ENCODE data around the gene TRAF3IP1. TPM values are rescaled to one million over a fixed set of nuclear protein-coding genes. Genes with fewer than 3 reads are reported as not detected.
"Not testable (repeated sequence)": the region's sequence is repeated elsewhere in the genome, so short reads cannot be mapped to it uniquely, and the experiment has no call there.

The TRAF3IP1 gene
- polyA plus RNA-seq, 1 donor, result 24.1 TPM

DNA sequence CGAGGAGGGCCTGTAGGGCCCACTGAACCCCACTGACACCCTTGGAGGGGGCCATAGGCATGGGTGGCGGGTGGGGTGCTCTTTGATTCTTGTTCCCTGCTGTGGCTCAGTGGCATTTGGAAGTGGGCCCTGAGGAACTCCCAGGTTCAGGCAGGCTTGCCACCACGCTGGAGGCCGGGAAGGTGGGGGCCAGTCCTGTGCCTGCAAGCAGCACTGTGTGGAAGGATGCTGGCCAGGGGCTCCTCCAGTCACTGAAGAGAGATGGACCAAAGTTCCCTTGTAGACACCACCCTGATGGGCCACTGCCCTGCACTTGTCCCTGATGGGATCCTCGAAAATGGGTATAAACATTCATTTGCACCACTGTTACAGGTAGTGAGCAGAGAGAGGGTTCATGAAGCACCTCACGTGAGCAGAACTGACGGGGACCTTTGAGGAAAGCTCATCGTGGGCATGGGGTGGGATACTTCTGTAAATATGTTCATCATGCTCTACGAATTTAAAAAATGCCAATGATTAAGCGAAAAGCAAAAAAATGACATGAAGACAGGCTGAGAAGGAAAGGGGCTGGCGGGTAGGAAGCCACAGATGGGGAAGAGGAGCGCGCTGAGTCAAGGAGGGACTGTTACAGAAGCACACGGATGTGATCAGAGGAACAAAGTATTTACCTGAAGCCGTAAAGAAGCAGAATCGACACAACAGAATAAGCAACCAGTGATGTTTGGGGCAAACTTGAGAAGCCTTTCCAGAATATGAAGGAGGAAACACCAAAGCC lies 61.2 kb downstream of the TRAF3IP1 start:
- no peak for DNase-seq

DNA sequence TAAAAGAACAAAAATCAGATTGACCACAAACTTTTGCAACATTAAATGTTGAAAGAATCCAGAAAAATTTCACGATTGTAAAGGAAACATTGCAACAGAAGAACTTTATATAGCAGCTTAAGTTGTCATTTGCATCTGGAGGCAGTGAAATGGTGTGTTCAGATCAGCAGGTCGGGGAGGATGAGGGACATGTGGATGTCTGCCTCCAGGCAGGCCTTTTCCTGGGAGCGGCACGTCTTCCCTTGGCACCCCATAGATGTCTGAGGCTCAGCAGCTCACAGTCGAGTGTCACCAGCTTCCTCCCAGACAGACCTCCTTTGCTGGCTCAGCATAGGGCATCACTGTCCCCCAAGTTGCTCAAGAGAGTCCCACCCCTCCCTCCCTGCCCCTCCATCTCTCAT lies 62.1 kb downstream of the TRAF3IP1 start:
- no peak for DNase-seq

DNA sequence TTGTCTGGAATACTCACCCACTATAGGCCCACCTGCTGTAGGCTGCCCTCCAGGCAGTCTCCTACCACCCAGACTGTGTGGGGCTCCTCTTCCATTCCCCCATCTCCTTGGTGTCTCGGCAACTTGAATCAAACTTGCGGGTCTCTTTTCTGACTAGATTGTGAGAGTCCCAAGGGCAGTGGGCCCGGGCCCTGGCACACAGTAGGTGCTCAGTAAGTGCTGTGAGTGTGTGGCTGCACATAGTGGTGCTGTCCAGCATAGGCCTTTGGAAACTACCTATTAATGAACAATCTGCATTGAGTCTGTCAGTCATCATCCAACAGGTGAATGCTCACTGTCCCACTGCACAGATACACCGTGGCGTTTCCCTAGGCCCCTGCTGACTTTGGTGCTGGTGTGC lies 62.8 kb downstream of the TRAF3IP1 start:
- no peak for DNase-seq

DNA sequence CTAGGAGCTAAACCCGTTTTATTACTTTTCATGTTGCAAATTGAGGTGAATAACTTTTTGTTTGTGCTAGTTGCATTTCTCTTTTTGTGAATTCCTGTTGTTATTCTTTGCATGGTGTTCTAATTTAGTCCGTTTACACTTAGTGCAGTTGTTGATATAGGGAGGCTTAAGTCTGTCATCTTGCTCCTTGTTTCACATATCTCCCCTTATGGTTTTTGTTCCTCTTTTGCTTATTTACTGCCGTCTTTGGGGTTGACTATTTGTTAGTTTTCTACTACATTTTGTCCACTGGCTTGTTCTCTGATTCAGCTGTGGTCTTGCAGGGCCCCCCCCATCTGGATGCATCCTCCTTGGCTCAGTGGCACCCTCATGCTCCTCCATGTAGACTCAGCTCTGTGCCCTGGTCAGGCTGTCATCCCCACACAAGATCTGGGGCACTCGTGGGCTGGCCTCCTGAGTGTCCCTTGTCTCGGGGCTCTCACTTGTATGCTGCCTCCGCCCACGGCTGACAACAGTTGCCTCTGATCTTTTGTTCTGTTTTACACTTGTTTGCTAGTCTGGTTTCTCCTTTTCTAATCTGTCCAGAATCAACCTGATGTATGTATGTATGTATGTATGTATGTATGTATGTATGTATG lies 63.5 kb downstream of the TRAF3IP1 start:
- no peak for DNase-seq

DNA sequence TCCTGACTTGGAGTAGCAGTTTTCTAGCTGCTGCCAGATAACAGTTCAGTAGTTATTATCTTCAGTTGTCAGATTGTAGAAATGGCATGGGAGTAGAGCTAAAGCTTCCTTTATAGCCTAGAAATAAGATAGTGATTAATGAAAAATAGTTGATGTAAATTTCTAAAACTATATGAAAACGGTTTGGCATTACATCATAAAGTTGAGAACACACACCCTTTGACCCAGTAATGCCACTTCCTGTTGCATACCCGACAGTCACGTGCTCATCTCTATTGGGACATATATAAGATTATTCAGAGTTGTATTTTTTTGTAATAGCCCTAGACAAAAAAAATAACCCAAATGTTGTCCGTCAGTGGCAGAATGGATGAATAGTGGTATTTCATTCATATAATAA lies 67.0 kb downstream of the TRAF3IP1 start:
- no peak for DNase-seq

DNA sequence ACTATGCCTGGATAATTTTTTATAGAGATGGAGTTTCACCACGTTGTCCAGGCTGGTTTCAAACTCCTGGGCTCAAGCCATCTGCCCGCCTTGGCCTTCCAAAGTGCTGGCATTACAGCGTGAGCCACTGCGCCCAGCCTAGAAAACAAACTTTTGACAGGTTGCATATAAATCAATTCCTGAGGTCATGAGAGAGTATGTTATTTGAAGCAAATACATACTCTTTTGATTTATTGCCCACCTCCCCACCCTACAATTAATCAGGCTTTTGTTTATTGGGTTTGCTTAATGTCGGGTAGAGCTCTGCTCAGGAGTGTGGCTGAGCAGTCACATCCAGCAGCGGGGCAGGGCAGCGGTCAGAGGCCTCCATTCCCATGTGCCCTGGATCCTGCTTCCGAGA lies 68.5 kb downstream of the TRAF3IP1 start:
- no peak for DNase-seq

DNA sequence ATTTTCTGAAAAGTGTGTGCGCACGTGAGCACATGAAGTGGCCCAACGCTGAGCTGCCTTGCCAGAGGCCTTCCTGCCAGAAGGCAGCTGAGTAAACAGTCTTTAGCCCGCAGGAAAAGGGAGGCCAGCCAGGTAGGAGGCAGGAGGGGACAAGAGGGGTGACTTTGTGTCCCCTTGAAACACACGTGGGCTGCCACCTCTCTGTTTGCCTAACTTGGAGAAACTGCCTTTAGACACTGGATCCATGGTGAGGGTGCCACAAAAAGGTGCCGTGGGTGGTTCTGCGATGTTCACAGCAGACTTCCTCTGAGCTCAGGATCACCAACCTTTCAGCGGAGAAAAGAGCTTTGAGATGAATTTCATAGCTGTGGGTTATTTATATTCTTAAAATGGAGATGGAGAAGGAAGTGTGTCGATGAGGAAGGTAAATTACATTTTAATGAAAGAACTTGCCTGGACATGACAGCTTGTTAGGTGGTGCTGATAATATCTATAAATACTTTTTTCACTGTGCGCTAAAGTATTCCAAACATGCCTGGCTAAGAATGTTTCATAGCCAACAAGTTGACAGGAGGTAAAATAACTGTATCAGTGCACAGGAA lies 69.8 kb downstream of the TRAF3IP1 start:
- no peak for DNase-seq

DNA sequence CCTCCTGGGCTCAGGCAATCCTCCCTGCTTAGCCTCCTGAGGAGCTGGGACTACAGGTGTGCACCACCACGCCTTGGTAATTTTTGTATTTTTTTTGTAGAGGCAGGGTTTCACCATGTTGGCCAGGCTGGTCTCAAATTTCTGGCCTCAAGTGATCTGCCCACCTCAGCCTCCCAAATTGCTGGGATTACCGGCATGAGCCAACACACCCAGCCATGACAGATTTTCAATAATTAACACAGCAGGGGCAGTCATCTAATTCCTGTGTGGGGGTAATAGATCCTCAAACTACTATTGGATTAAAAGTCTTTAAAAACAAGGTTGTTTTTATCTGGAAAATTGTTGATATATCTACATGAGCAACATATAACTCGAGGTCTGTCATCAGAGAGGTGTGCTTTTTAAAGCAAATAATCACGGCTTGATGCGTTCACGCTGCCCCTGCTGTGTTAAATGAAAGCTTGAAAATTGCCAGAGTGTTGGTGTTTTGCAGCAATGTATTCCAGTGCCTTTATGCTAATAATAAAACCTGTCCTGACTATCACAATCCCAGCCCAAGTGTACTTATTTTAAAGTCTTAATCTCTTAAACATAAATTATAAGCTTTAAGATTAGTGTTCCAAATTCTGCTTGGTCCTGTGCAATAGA lies 70.8 kb downstream of the TRAF3IP1 start:
- no peak for DNase-seq

DNA sequence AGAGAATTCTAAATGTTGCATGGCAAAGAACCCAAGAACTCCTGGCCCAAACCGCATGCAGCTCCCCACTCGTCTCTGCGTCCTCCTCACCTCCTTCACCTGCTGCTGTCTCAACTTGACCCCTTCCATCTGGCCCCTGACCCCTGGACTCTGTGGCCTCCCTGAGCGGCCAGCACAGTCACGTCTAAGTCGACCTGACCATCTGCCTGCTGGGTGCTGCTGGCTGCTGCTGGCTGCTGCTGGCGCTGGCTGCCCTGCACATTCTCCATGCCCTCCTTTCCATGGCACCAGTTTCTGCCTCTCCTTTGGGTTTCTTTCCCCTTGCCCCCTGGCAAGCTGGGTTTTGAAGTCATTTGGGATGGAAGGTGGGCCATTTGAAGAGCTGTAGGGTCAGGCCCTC lies 76.3 kb downstream of the TRAF3IP1 start:
- DNase-seq, result no peak

DNA sequence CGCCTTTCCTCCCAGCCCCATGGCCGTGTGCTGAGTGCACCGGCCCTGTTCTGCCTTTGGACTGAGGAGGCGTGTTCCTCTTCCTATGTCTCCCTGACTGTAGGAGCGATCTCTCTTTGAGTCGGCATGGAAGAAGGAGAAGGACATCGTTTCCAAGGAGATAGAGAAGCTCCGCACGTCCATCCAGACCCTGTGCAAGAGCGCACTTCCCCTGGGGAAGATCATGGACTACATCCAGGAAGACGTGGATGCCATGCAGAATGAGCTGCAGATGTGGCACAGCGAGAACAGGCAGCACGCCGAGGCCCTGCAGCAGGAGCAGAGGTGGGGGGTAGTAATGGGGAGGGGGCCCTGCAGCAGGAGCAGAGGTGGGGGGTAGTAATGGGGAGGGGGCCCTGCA lies 77.0 kb downstream of the TRAF3IP1 start:
- no peak for DNase-seq

DNA sequence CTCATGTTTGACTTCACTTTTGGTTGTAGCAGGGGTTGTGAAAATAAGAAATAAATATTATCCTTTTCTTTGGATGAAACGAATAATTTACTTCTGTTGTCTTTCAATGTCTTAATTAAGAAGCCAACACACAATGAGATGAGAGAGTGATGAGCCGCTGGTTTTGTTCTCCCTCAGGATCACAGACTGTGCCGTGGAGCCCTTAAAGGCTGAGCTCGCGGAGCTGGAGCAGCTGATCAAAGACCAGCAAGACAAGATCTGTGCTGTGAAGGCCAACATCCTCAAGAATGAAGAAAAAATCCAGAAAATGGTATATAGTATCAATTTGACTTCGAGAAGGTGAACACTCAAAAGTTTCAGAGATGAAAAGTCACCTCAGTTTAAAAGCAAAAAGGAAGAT lies 78.3 kb downstream of the TRAF3IP1 start:
- no peak for DNase-seq

DNA sequence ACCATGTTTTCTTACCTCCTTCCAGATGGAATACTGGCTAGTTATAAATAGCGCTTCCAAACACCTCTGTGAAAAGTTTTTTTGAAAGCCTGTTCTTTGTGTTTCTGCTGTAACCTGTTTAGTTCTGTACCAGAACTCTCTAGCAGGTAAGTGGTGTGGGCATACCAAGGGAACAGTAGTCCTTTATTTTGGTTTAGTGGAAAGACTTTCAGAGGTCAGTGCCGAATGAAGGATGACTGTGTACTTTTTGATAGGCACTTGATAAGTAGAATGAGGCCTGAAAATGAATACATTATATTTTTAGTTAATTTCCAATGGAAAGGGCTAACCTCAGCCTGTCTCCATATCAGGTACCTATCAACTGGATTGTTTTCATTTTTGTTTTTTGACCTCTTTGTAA lies 78.8 kb downstream of the TRAF3IP1 start:
- no peak for DNase-seq

DNA sequence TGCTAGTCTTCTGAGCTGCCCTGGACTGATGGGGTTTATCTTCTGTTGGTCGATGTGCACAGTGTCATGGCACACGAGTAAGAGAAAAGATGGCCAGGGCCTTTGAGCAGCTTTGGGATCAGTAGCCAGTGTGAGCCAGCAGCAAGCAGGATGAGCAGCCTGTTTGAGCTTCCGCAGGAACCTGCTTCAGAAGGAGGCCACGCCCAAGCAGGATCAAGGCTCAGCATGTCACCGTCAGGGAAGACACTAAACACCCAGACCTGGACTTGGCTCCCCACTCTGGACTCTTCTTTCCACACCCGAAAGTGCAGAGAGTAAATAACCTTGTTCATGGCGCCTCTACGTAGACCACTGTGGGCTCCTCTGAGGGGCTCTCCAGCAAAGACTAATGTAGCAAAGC lies 81.2 kb downstream of the TRAF3IP1 start:
- no peak for DNase-seq

DNA sequence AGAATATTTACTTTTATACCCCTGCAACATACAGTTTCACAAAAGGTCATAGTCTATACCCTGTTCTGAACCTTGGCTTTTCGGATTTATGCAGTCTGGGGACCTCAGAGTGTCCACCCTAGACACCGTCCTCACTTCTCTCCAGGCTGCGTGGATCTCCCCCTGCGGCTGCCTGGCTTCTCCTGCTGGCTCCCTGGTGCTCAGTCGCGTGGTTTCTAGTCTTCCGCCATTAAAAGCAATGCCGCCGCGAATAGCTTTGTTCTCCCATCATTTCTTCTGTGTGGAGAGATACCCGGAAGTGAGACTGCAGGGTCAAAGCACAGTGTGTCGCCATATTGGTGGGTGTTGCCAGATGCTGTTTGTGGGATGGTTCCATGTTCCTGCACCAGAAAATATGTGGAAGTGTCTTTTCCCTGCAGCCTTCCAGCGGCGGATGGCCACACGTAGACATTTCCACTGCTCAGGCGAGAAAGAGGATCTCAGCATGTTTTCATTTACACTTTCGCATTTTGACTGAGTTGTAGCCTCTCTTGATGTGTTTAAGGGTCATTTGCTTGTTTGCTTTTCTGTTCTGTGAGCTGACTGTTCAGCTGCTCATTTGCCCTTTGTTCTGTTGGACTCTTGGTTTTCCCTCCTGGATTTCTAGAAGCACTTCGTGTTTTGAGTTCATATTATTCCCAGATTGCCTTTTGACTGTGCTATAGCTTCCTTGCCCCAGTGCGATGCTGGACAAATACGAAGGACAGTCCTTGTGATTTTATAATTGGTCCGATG lies 83.5 kb downstream of the TRAF3IP1 start:
- no peak for DNase-seq

DNA sequence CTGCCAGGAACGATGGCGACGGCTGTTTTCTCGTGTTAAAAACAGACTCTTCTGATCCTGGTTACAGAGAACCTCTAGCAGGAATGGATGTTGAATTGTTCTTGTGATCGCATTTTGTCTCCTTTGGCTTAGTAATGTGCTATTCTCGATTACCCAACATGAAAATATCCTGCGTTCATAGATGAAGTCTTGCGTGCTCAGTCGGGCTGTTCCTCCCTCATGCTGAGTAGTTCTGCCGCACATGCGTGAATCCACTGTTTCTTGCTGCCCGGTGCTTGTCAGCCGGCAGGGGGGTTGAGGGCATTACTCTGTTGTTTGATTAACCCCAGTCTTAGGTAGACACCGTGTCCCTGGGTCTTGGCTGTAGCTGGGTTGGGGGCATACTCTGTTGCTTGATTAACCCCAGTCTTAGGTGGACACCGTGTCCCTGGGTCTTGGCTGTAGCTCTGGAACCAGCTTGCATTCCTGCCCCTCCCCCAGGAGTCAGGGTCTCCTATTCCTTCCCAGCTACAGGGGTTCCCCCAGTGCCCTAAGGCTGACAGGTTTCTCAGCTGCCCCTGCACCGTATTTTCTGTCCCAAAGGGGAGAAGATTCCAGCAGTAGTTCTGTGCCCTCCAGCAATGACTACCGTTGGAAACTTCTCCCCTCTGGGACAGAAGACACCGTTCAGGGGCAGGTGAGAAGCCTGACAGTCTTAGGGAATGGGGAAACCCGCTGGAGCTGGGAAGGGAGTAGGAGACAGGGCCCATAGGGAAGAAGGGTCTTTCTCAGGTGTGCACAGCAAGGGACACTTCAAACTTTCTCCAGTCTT lies 84.3 kb downstream of the TRAF3IP1 start:
- DNase-seq, result no peak

DNA sequence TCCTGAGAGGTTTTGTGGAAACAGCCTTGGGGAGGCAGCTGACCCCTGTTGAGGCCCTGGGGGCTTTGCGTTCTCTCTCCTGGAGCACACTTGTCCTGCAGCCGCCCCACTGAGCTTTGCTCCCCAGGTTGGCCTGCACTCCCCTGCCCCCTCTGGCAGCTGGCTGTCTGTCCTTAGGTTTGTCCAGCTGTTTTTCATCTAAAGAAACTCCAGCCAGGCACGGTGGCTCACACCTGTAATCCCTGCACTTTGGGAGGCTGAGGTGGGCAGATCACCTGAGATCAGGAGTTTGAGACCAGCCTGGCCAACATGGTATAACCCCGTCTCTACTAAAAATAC lies 84.9 kb downstream of the TRAF3IP1 start:
- DNase-seq, result not testable (repeated sequence)

DNA sequence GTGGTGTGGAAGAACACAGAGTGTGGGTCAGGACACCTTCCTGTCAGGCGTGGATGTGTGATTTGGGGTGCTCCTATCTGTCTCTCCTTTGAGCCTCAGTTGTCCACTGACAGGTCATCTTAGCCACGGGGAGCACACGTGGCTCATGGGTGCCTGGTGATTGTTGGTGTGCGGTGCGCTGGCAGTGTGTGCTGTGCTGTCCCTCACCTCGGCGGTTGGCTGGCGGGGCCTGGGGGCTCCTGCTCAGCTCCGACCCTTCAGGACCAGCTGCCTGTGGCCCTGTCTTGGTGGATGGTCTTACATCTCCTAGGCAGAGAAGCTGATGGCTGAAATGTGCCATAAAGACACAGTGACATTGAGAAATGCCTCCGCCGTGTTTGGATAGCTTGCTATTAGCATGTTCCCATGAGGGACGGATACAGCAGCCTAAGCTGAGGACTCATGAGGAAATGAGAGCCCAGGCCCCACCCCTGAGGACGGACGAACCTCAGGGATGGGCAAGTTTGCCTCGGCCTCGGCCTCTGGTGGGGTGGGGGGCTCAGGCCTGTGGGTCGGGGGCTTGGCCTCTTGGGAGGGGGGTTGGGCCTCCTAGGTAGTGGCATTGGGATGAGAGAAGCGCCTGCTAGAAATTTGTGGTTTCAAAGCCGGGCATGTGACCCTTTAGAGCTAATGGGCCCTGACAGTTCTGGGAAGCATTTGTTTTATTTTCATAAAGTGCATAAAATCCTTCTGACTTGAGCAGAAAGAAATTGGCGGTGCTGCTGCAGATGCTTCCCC lies 86.1 kb downstream of the TRAF3IP1 start:
- DNase-seq, result no peak

DNA sequence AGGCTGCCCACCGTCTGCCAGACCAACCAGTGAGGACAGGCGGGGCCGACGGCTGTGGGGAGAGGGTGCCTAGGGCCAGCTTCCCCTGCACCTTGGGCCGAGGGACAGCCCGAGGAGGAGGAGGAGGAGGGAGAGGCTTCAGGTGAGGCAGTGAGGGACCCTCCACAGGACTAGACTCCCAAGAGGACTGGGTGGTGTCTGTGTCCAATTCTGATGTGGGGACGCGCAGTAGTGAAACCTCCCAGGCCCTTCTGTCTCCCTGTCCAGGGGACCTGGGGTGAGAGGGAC lies 86.6 kb downstream of the TRAF3IP1 start:
- no peak for DNase-seq

DNA sequence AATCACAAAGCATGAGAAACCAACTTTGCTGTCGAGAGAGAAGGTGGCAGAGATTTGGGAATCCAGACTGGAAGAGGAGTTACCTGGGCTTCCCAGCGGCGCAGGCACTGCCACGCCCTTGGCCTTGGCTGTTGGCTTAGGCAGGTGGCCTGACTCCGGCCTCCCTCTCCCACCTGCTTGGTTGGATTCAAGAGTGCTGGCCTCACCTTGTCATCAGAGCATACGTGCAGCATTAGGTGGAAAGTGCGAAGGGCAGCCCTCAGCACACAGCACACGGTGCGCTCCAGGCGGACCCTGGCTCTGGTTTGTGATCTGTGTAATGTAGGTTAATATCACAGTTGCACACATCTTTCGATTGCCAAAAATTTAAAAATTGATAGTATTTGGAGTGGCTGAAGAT lies 87.2 kb downstream of the TRAF3IP1 start:
- no peak for DNase-seq

DNA sequence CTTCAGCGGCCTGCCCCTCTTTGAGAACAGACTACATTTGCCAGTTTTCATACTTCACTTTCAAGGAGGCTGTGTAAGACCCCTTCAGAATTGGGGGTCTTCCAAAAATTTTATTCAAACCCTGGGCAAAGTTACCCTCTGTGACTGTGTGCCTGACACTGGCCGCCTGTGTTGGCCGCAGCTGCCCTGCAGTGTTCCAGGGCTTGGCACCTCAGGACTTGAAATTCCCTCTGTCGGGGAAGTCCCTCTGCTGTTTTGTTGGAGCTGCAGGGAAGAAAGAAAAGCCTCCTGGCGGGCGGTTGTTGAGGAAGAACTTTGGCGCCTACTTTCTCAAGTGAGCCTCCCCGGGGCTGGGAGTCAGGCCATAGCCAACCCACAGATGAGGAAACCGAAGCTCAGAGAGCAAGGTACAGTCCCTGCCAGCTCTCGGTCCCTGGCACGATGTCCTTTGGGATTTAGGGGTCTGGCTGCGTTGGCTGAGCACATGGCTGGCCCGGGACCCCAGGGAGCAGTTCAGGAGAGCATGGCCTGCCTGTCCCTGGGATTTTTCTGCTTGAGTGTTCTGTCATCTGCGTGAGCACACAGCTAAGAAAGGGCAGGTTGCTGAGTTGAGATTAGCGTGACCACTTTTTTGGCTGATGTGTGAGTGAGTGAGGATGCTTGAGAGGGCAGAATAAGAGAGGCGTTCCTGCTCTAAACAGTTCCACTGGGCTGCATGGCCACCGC lies 88.5 kb downstream of the TRAF3IP1 start:
- no peak for DNase-seq

Measured in left kidney (tissue), 2 donors.